CD4-positive, alpha-beta T cell treated with Interferon gamma for 1 hour (primary cell): ENCODE results near the gene LSM14A.

Experiments
- DNase-seq: peaks from one replicate; pipeline ENCODE4 v3.0.0-alpha.2; 2020

The LSM14A gene

DNA sequence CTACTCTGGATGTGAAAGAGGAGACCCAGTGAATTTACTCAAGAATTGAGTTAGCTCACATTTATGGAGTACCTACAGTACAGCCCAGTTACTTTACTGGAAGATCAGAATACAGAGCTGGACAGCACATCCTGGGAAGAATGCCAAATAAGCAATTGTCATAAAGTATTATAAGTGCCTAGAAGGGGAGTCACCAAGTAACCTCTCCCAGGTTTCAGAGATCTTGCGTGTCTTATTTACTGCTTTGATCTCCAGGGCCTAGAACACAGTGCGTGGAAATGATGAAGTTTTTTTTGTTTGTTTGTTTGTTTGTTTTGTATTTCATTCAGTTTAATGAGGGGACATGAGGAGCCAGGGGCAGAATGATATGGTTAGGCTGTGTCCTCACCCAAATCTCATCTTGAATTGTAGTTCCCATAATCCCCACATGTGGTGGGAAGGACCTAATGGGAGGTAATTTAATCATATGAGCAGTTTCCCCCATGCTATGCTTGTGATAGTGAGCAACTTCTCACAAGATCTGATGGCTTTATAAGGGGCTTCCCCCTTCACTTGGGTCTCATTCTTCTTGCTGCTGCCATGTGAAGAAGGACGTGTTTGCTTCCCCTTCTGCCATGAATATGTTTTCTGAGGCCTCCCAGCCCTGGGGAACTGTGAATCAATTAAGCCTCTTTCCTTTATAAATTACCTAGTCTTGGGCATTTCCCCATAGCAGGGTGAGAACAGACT is 87.2 kb downstream of the LSM14A start:
- DNase-seq: no peak

DNA sequence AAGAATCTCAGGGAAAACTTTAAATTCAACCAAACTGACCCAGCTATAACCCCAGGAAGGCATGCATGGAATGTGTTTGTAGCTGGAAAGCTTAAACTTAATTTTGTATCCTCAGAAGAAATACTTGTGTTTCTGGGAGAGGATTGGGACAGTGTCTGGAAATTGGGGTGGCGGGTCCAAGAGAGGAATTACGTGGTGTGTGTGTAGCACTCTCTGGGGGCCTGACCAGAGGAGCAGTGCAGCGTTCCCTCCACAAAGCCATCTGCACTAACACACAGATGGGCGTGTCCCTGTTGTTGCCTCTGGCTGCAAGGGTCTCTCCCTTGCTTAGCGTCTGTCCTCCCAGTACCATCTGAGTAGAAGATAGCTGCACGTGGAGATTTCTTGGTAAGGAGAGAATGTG is 88.5 kb downstream of the LSM14A start:
- no peak for DNase-seq

DNA sequence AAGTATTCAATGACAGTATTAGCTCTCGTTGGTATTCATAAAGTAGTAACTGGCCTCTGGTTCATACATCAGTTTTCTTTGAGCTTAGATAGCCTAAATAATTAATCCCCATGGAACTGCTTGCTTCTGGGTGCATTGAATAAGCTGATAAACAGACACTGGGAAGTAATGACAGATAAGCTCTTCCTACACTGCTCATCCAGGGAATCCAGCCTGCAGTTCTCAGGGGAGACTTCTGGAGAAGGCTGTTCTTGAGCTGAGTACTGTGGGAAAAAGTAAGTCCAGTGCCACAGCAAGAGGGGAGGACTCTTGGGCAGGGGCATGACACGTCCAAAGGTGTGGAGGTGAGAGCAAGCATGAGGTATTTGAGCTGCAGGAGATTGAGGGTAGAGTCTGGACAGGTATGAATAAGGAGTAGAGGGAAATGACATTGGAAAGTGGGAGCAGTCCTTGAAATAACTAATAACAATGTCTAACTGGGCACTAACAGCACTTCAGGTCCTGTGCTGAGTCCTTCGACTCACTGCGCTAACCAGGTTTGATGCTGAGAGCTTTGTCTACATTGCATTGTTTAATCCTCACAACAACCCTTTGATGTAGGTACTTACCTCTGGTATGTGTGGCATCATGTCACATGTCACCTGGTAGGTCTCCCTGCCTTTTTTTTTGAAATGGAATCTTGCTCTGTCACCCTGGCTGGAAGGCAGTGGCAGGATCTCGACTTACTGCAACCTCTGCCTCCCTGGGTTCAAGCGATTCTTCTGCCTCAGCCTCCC is 89.2 kb downstream of the LSM14A start:
- DNase-seq: no peak

GRCh38 chr19:34263745-34264237 is 91.5 kb downstream of the LSM14A start:
- no peak for DNase-seq

GRCh38 chr19:34265221-34265650 is 92.9 kb downstream of the LSM14A start:
- no peak for DNase-seq

- DNase-seq: no peak
These were observed 96.8 kb downstream of the LSM14A start for GRCh38 chr19:34269081-34269480.

DNA sequence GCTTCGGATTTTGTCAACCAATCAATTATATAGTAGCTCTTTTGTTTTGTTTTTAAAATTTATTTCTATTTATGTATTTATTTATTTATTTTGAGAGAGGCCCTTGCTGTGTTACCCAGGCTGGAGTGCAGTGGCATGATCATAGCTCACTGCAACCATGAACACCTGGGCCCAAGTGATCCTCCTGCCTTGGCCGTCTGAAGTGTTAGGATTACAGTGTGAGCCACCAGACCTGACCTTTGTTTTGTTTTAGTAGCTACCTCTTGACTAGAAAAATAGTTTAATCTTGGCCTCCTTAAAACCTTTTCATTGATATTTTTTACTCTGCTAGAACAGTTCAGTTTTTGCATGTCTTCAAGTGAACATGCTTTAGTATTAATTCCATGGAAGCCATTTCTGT is 97.2 kb downstream of the LSM14A start:
- no peak for DNase-seq

- peak; percentile 85 for DNase-seq
These were observed 97.8 kb downstream of the LSM14A start for GRCh38 chr19:34269968-34270621.

DNA sequence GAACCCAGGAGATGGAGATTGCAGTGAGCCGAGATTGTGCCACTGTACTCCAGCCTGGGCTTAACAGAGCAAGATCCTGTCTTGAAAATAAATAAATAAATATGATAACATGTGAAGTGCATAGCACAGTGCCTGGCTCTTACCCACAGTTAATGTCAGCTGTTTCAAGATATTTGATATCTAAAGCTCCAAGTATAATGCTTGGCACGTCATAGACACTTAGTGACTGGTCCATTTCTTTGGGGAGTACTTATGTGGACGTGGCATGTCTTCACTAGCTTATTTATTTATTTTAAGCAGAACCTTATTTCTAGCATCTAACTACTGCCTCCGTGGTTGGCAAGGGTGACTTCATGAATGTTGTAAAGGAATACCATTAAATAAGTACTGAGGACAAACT is 100.8 kb downstream of the LSM14A start:
- DNase-seq: no peak

DNA sequence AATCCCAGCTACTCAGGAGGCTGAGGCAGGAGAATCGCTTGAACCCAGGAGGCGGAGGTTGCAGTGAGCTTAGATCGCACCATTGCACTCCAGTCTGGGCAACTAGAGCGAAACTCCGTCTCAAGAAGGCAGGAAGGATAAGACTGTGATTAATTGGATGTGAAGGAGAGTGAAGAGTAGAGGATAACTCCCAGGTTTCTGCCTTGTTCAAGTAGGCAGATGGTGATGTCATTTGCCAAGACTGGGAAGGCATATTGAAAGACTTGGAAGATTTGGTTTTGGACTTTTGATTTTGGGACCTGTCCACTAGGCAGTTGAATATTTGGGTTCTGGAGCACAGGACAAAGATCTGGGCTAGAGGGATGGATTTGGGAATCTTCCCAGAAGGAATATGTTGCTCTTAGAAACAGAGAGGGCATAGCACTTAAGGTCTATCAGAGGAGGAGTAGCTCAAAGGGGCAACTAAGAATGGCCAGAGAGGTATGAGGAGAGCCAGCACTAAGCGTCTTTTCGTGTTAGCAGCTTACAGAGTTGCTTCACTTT is 102.1 kb downstream of the LSM14A start:
- no peak for DNase-seq

DNA sequence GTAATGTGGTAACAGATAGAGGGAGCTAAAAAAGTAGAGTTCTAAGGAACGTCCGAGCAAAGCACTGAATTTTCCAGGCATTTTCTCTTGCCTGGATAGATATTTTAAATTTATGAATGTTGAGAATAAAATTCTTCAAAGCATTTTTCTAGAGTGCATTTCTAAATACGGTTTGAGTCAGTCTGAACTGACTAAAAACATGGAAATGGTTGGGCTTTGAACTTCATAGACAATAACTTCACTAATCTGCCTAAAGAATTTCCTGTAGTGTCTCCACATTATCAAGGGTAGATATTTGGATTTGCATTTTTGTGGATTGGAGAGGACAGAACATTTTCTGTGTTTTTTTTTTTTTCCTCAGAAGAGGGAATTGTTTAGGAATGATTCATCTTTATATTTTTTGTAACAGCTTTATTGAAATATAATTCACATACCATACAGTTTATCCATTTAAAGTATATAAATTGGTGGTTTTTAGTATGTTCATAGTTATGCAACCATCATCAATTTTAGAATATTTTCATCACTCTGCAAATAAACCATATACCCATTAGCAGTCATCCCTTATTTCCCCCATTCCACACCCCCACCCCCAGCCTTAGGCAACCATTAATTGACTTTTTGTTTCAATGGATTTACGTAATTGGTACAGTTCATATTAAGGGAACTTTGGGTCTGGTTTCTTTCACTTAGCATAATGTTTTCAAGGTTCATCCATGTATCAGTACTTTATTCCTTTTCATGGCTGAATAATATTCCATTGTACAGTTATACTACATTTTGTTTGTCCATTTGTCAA is 102.7 kb downstream of the LSM14A start:
- DNase-seq: no peak

- DNase-seq: no peak
These were observed 103.4 kb downstream of the LSM14A start for GRCh38 chr19:34275705-34276104.

DNA sequence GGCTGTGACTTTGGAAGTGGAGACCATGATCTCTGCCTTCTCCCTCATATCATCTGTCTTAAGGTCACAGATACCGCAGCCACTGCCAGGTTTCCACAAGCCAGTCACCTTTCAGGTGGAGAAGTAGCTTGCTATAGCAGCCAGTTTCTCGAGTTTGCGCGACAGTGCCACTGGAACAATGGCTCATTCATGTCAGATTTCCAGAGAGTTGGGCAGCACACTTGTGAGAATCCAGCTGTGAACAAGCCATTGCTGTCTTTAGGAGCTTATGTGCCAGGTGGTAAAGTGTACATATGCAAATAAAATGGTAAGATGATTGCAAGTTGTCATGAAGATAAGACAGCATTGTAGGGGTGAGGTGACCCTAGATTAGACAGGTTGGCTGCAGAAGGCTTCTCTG is 104.3 kb downstream of the LSM14A start:
- DNase-seq: no peak

- DNase-seq: no peak
These were observed 104.9 kb downstream of the LSM14A start for GRCh38 chr19:34277244-34277643.

DNA sequence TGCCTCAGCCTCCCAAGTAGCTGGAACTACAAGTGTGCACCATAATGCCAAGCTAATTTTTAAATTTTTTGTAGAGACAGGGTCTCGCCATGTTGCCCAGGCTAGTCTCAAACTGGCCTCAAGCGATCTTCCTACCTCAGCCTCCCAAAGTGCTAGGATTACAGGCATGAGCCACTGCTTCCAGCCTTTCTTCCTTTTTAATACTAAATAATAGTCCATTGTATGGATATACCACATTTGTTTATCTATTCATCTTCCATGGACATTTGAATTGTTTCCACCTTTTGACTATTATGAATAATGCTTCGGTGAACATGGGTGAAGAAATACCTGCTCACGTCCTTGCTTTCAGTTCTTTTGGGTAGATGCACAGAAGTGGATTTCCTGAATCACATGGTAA is 106.5 kb downstream of the LSM14A start:
- no peak for DNase-seq
